ENCODE results near the gene TUBGCP5. TPM values are rescaled to one million over a fixed set of nuclear protein-coding genes. Genes with fewer than 3 reads are reported as not detected.

TUBGCP5 gene
- total RNA-seq, 1 donor from 2014 or later: 15.6 TPM

DNA sequence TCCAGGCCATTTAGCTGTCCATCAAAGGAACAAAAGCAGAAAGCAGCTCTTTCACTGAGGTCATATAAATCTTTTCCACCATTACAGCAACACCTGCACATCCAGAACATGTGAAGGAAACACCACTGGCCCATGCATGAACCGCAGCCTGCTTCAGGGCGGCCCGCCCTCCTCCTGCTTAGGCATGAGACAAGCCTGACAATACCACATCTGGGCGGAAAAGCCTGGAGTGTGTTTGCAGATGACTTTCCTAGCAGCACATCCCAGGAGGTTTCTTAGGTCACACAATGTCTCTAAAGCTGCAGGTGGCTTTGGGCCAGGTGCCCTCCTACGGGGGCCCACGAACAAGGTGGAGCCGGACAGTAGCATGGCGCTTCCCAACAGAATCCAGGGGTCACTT lies 78.8 kb downstream of the TUBGCP5 start:
- no peak overlapping the region for H3K4me3 Mint-ChIP-seq (ENCODE audit: unreplicated experiment)
- H3K4me1 Mint-ChIP-seq (ENCODE audit: low read depth, unreplicated experiment): peaks cover 31% of the 10 kb centered on the region
- no peak overlapping the region for H3K27ac Mint-ChIP-seq (ENCODE audit: unreplicated experiment)
- no peak for DNase-seq
- no peaks in the 10 kb centered on the region for H3K36me3 Mint-ChIP-seq (ENCODE audit: unreplicated experiment)
- TF ChIP-seq CTCF (IDR thresholded peaks at IDR 0.05; ENCODE audit: partially characterized antibody, unreplicated experiment): no peak
- H3K9me3 Mint-ChIP-seq (ENCODE audit: unreplicated experiment): peaks cover 13% of the 10 kb centered on the region
- H3K27me3 Mint-ChIP-seq (ENCODE audit: unreplicated experiment): peaks cover 6% of the 10 kb centered on the region

GRCh38 chr15:22960126-22960525 lies 79.2 kb downstream of the TUBGCP5 start:
- H3K9me3 Mint-ChIP-seq (ENCODE audit: unreplicated experiment): peaks cover 13% of the 10 kb centered on the region
- H3K27ac Mint-ChIP-seq (ENCODE audit: unreplicated experiment): peak overlapping the region; percentile 62
- no peak for DNase-seq
- no peak for TF ChIP-seq CTCF (IDR thresholded peaks at IDR 0.05; ENCODE audit: partially characterized antibody, unreplicated experiment)
- H3K36me3 Mint-ChIP-seq (ENCODE audit: unreplicated experiment): no peaks in the 10 kb centered on the region
- H3K4me3 Mint-ChIP-seq (ENCODE audit: unreplicated experiment): no peak overlapping the region
- H3K27me3 Mint-ChIP-seq (ENCODE audit: unreplicated experiment): peaks cover 6% of the 10 kb centered on the region
- H3K4me1 Mint-ChIP-seq (ENCODE audit: low read depth, unreplicated experiment): peaks cover 31% of the 10 kb centered on the region

GRCh38 chr15:22959321-22960101 lies 79.9 kb downstream of the TUBGCP5 start:
- Mint-ChIP-seq H3K27me3 (ENCODE audit: unreplicated experiment) (peaks cover 6% of the 10 kb centered on the region), H3K27ac (ENCODE audit: unreplicated experiment) (no peak overlapping the region), H3K9me3 (ENCODE audit: unreplicated experiment) (peaks cover 15% of the 10 kb centered on the region), H3K4me1 (ENCODE audit: low read depth, unreplicated experiment) (peaks cover 31% of the 10 kb centered on the region), H3K4me3 (ENCODE audit: unreplicated experiment) (no peak overlapping the region), H3K36me3 (ENCODE audit: unreplicated experiment) (no peaks in the 10 kb centered on the region)
- no peak for TF ChIP-seq CTCF (IDR thresholded peaks at IDR 0.05; ENCODE audit: partially characterized antibody, unreplicated experiment)
- DNase-seq: no peak

GRCh38 chr15:22958487-22959280 lies 80.7 kb downstream of the TUBGCP5 start:
- H3K27ac Mint-ChIP-seq (ENCODE audit: unreplicated experiment): no peak overlapping the region

More at GRCh38 chr15:22958487-22959280, 80.7 kb downstream of the TUBGCP5 start:
- no peak for TF ChIP-seq CTCF (IDR thresholded peaks at IDR 0.05; ENCODE audit: partially characterized antibody, unreplicated experiment)
- peaks cover 4% of the 10 kb centered on the region for H3K27me3 Mint-ChIP-seq (ENCODE audit: unreplicated experiment)
- peaks cover 25% of the 10 kb centered on the region for H3K4me1 Mint-ChIP-seq (ENCODE audit: low read depth, unreplicated experiment)
- no peaks in the 10 kb centered on the region for H3K36me3 Mint-ChIP-seq (ENCODE audit: unreplicated experiment)
- no peak for DNase-seq
- H3K9me3 Mint-ChIP-seq (ENCODE audit: unreplicated experiment): peaks cover 12% of the 10 kb centered on the region
- no peak overlapping the region for H3K4me3 Mint-ChIP-seq (ENCODE audit: unreplicated experiment)
